H9 (cell line): ENCODE results near the gene SMCHD1. TPM values are rescaled to one million over a fixed set of nuclear protein-coding genes. Genes with fewer than 3 reads are reported as not detected.

ENCODE experiments used
- DNase-seq: peaks from one replicate; pipeline ENCODE4 v3.0.0-alpha.2; 2017
- H2AFZ ChIP-seq: one replicate; pipeline ENCODE4 v1.6.1; 2013; ENCODE audit warnings: mild to moderate bottlenecking, low read length, control low read depth, moderate library complexity
- H2AK5ac ChIP-seq: 2 replicates; pipeline ENCODE4 v1.6.1; 2013; ENCODE audit warnings: low read length, control low read depth, mixed read lengths; ENCODE audit not compliant: insufficient read length
- H2BK120ac ChIP-seq: one replicate; pipeline ENCODE4 v1.6.1; 2013; ENCODE audit warnings: low read depth, mild to moderate bottlenecking, low read length, control low read depth, inconsistent platforms; ENCODE audit not compliant: poor library complexity, severe bottlenecking
- H2BK12ac ChIP-seq: 2 replicates; pipeline ENCODE4 v1.6.1; 2013; ENCODE audit warnings: low read length, control low read depth, mixed read lengths, low read depth; ENCODE audit not compliant: insufficient read length
- H2BK15ac ChIP-seq: 2 replicates; pipeline ENCODE4 v1.6.1; 2013; ENCODE audit warnings: low read depth, low read length, control low read depth
- H2BK20ac ChIP-seq: one replicate; pipeline ENCODE4 v1.6.1; 2013; ENCODE audit warnings: low read depth, mild to moderate bottlenecking, low read length, control low read depth, inconsistent platforms; ENCODE audit not compliant: poor library complexity, severe bottlenecking
- H2BK5ac ChIP-seq: 2 replicates; pipeline ENCODE4 v1.6.1; 2013; ENCODE audit warnings: low read length, control low read depth, mixed read lengths; ENCODE audit not compliant: insufficient read length
- H3K14ac ChIP-seq: 2 replicates; pipeline ENCODE4 v1.6.1; 2013; ENCODE audit warnings: low read length, control low read depth; ENCODE audit not compliant: insufficient read depth
- H3K18ac ChIP-seq: 2 replicates; pipeline ENCODE4 v1.6.1; 2013; ENCODE audit warnings: low read depth, mild to moderate bottlenecking, mixed read lengths, low read length, control low read depth; ENCODE audit not compliant: insufficient read length
- H3K23ac ChIP-seq: 2 replicates; pipeline ENCODE4 v1.6.1; 2013; ENCODE audit warnings: low read length, control low read depth, mixed read lengths, low read depth; ENCODE audit not compliant: insufficient read length
- H3K23me2 ChIP-seq: 2 replicates; pipeline ENCODE4 v1.6.1; 2013; ENCODE audit warnings: low read depth, mild to moderate bottlenecking, mixed read lengths, low read length, control low read depth; ENCODE audit not compliant: insufficient read length, poor library complexity, severe bottlenecking
- H3K27ac ChIP-seq: 2 replicates; pipeline ENCODE4 v1.5.1; 2013; ENCODE audit warnings: low read length, control low read depth, mixed read lengths, low read depth; ENCODE audit not compliant: insufficient read length
- H3K27me3 ChIP-seq: 2 replicates; pipeline ENCODE4 v1.6.1; 2013; ENCODE audit warnings: low read length, control low read depth, inconsistent platforms; ENCODE audit not compliant: insufficient read depth
- H3K4ac ChIP-seq: 2 replicates; pipeline ENCODE4 v1.6.1; 2013; ENCODE audit warnings: low read depth, mild to moderate bottlenecking, control low read depth, inconsistent platforms, low read length, moderate library complexity
- H3K4me1 ChIP-seq: 2 replicates; pipeline ENCODE4 v1.6.1; 2013; ENCODE audit warnings: low read length, control low read depth, inconsistent platforms; ENCODE audit not compliant: insufficient read depth
- H3K4me2 ChIP-seq: 2 replicates; pipeline ENCODE4 v1.6.1; 2013; ENCODE audit warnings: low read length, control low read depth, mixed read lengths; ENCODE audit not compliant: insufficient read length, insufficient read depth
- H3K56ac ChIP-seq: 2 replicates; pipeline ENCODE4 v1.6.1; 2013; ENCODE audit warnings: low read depth, mild to moderate bottlenecking, mixed read lengths, low read length, control low read depth; ENCODE audit not compliant: insufficient read length
- H3K79me1 ChIP-seq: 2 replicates; pipeline ENCODE4 v1.6.1; 2013; ENCODE audit warnings: low read depth, mild to moderate bottlenecking, moderate library complexity, low read length, control low read depth, inconsistent platforms; ENCODE audit not compliant: insufficient read depth, poor library complexity, severe bottlenecking
- H3K79me2 ChIP-seq: 2 replicates; pipeline ENCODE4 v1.6.1; 2013; ENCODE audit warnings: low read length, control low read depth, inconsistent platforms; ENCODE audit not compliant: insufficient read depth
- H3K9ac ChIP-seq: 2 replicates; pipeline ENCODE4 v1.6.1; 2013; ENCODE audit warnings: low read length, control low read depth, mixed read lengths; ENCODE audit not compliant: insufficient read length; ENCODE audit errors: extremely low read depth
- H3K9me3 ChIP-seq: one replicate; pipeline ENCODE4 v1.6.1; 2013; ENCODE audit warnings: low read depth, low read length, inconsistent platforms; ENCODE audit not compliant: control insufficient read depth
- H3T11ph ChIP-seq: one replicate; pipeline ENCODE4 v1.6.1; 2013; ENCODE audit warnings: mild to moderate bottlenecking, low read length, control low read depth, inconsistent platforms
- H4K20me1 ChIP-seq: one replicate; pipeline ENCODE4 v1.6.1; 2013; ENCODE audit not compliant: control insufficient read depth, insufficient read length, insufficient read depth
- H4K5ac ChIP-seq: 2 replicates; pipeline ENCODE4 v1.6.1; 2013; ENCODE audit warnings: low read depth, mild to moderate bottlenecking, mixed read lengths, low read length, control low read depth; ENCODE audit not compliant: insufficient read length
- H4K8ac ChIP-seq: replicated peaks from 2 replicates; pipeline ENCODE4 v1.6.1; 2013; ENCODE audit warnings: low read length, control low read depth, mixed read lengths, low read depth; ENCODE audit not compliant: insufficient read length
- H4K91ac ChIP-seq: 2 replicates; pipeline ENCODE4 v1.6.1; 2013; ENCODE audit warnings: low read depth, mild to moderate bottlenecking, moderate library complexity, mixed read lengths, low read length, control low read depth; ENCODE audit not compliant: insufficient read length
- H3K27ac Mint-ChIP-seq, 3 experiments: 2 replicates in 2 of 3; 3 replicates in 1 of 3; pipeline ENCODE4 v1.8.0; 2020 to 2021; ENCODE audit warnings: mixed read lengths in 3 of 3, mild to moderate bottlenecking in 1 of 3, moderate library complexity in 1 of 3
- H3K27me3 Mint-ChIP-seq: 2 replicates; pipeline ENCODE4 v1.8.0; 2021; ENCODE audit warnings: low read depth, mild to moderate bottlenecking, moderate library complexity, mixed read lengths
- H3K36me3 Mint-ChIP-seq, 3 experiments: 2 replicates in 2 of 3; 3 replicates in 1 of 3; pipeline ENCODE4 v1.8.0; 2020 to 2021; ENCODE audit warnings: low read depth in 3 of 3, mixed read lengths in 3 of 3; ENCODE audit not compliant: insufficient read depth in 1 of 3
- H3K4me1 Mint-ChIP-seq, 2 experiments: 2 replicates each; pipeline ENCODE4 v1.8.0; 2020; ENCODE audit warnings: mixed read lengths in 2 of 2
- H3K4me3 Mint-ChIP-seq, 2 experiments: 2 replicates in 1 of 2; 3 replicates in 1 of 2; pipeline ENCODE4 v1.8.0; 2020 to 2021; ENCODE audit warnings: mild to moderate bottlenecking in 2 of 2, mixed read lengths in 2 of 2, moderate library complexity in 1 of 2
- H3K9me3 Mint-ChIP-seq, 2 experiments: 2 replicates in 1 of 2; 3 replicates in 1 of 2; pipeline ENCODE4 v1.8.0; 2020; ENCODE audit warnings: mild to moderate bottlenecking in 2 of 2, mixed read lengths in 2 of 2, moderate library complexity in 1 of 2
- WGBS: extraction: QIAGEN DNeasy Blood & Tissue Kit; methylation state at CpG from one replicate; pipeline ENCODE4 v1.1.7; 2013; ENCODE audit warnings: missing lambda C conversion rate, low lambda C conversion rate, mixed read lengths; ENCODE audit not compliant: insufficient read length; ENCODE audit errors: extremely low coverage; 5-methylcytosine and 5-hydroxymethylcytosine counted together
- long read RNA-seq: library from polyadenylated mRNA; unstranded; transcript quantifications from one replicate; pipeline ENCODE4 v2.0.0, GENCODE V29; 2020
- total RNA-seq: library from RNA; stranded (reverse); gene quantifications from 2 replicates; pipeline ENCODE4 v1.2.1, GENCODE V29; 2021
- TF ChIP-seq, protein P1 (sequence below): fragments of 200-600 bp; sonication (generic); conservative IDR thresholded peaks from 3 replicates; pipeline ENCODE4 v1.8.0; 2021; ENCODE audit warnings: antibody characterized with exemption, mild to moderate bottlenecking

The SMCHD1 gene
- total RNA-seq = 45.1 and 53.5 TPM in 2 replicates
- long read RNA-seq, partial matches to known transcripts = 70 of 85 reads
- long read RNA-seq, other reads (novel, unspliced or antisense) = 15 of 85 reads

DNA sequence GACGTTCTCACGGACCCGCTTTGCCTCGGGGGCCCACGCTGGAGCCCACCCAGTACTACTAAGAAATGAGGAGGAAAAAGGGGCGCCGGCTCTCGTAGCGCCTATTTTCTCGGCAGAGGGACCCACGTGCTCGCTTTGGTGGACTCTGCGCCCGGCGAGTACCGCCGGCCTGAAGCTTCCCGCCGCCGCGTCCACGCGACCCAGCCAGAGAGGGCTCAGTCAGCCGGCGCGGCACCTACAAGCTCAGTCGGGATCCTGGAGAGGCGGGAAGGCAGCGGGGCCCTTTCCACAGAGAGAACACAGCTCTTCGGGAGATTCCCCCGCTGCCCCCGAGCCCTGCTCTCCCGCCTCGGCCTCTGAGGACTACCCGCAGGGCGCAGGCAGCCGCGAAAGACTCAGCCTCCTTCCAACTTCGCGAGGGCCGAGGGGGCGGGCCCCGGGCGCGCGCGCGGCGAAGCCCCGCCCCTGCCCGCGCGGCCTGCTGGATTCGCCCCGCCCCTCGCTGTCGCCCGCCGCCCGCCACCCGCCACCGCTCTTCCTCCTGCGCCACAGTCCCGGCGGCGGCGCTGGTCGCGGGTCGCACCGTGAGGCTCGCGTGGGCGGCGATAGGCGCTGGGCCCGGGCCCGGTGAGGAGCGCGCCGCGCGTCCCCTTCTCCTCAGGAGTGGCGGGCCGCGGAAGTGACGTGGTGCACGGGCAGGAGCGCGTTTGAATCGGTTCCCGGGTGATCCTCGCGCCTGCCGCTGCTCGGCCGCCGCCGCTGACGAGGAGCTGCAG lies at the start of gene SMCHD1:
Gene SMCHD1 (plus strand): TSS at position 549 of the 776 bp plus-strand sequence. CDS start 350 bp downstream, outside the sequence.
- Histone ChIP-seq H3K27ac (no peak within 1 kb of the TSS), H4K20me1 (no peaks in the 10 kb centered on the region), H2BK12ac (no peak within 1 kb of the TSS), H3K23ac (no peak within 1 kb of the TSS), H4K91ac (no peak within 1 kb of the TSS), H2BK15ac (peak within 1 kb of the TSS; percentile 95), H3K9ac (peak within 1 kb of the TSS; percentile 69), H3K79me2 (peaks cover 8% of the 10 kb centered on the region; the same call in 1 of the 2 replicates), H3K4me1 (peaks cover 2% of the 10 kb centered on the region; the same call in 1 of the 2 replicates), H2AFZ (peak within 1 kb of the TSS; percentile 67), H3K18ac (peak within 1 kb of the TSS; percentile 97), H3K27me3 (peaks cover 17% of the 10 kb centered on the region; the same call in 1 of the 2 replicates), H2BK120ac (no peak within 1 kb of the TSS), H3K14ac (peak within 1 kb of the TSS; percentile 93), H3K23me2 (peaks cover 11% of the 10 kb centered on the region), H4K8ac (no peak within 1 kb of the TSS), H2AK5ac (no peak within 1 kb of the TSS), H3K4me2 (peak within 1 kb of the TSS; percentile 97), H3K4ac (no peak within 1 kb of the TSS; the same call in 1 of the 2 replicates), H2BK20ac (no peak within 1 kb of the TSS), H3T11ph (no peak within 1 kb of the TSS), H4K5ac (no peak within 1 kb of the TSS), H3K56ac (no peak within 1 kb of the TSS), H3K9me3 (no peaks in the 10 kb centered on the region), H3K79me1 (no peaks in the 10 kb centered on the region), H2BK5ac (no peak within 1 kb of the TSS)
- no peaks in the 10 kb centered on the region; a peak in 1 of 5 replicates for H3K9me3 Mint-ChIP-seq
- H3K36me3 Mint-ChIP-seq = peaks cover 0 to 4% (median 0%) of the 10 kb centered on the region in 3 experiments; a peak in 2 of 7 replicates
- TF ChIP-seq, protein P1, sequence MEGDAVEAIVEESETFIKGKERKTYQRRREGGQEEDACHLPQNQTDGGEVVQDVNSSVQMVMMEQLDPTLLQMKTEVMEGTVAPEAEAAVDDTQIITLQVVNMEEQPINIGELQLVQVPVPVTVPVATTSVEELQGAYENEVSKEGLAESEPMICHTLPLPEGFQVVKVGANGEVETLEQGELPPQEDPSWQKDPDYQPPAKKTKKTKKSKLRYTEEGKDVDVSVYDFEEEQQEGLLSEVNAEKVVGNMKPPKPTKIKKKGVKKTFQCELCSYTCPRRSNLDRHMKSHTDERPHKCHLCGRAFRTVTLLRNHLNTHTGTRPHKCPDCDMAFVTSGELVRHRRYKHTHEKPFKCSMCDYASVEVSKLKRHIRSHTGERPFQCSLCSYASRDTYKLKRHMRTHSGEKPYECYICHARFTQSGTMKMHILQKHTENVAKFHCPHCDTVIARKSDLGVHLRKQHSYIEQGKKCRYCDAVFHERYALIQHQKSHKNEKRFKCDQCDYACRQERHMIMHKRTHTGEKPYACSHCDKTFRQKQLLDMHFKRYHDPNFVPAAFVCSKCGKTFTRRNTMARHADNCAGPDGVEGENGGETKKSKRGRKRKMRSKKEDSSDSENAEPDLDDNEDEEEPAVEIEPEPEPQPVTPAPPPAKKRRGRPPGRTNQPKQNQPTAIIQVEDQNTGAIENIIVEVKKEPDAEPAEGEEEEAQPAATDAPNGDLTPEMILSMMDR = no peak
- peak within 1 kb of the TSS; percentile 92 to 94 for H3K4me3 Mint-ChIP-seq
- peaks cover 27 to 30% of the 10 kb centered on the region in 2 experiments for H3K4me1 Mint-ChIP-seq
- peak within 1 kb of the TSS; percentile 93 to 98 (median 94); a peak in 5 of 7 replicates for H3K27ac Mint-ChIP-seq
- no CpG with 5 or more reads among the region's 100 CpGs for WGBS
- DNase-seq = peak; percentile 78
- peaks cover 37% of the 10 kb centered on the region for H3K27me3 Mint-ChIP-seq
